ENCODE data around the gene NCK2. TPM values are rescaled to one million over a fixed set of nuclear protein-coding genes. Genes with fewer than 3 reads are reported as not detected.

NCK2 gene
- polyA plus RNA-seq, 1 of the 3 experiments (the other 2 are of a cell fraction), result 42.8 TPM

DNA sequence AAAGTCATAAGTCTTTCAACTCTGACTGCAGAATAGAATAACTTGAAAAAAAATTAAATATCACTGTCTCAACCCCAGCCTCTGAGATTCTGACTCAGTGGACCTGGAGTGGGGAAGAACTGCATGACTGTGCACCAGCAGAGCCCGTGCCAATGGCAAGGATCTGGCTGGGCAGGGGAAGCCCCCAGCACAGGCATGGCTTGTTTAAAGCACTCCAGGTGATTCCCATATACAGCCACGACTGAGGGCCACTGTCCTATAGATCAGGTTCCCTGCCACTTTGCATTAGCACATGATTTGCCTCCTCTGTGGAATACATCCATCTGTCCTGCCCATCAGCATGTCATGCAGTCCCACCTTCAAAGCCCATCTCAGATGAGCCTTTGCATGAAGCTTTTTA is 45.9 kb upstream of the NCK2 start:
- H3K9me2 ChIP-seq, result no peaks in the 10 kb centered on the region
- no peak overlapping the region for H3K27ac ChIP-seq (ENCODE audit: low read depth in 2 of 2, low read length in 1 of 2)
- ChIA-PET POLR2A (no interaction called here), CTCF (no interaction called here)
- no peaks in the 10 kb centered on the region; a peak in 1 of 4 replicates for H3K4me1 ChIP-seq (ENCODE audit: control insufficient read depth in 1 of 2, insufficient read depth in 2 of 2, low read depth in 1 of 2, low read length in 1 of 2)
- H3K36me3 ChIP-seq (replicated peaks in 1 of 2; ENCODE audit: control insufficient read depth in 1 of 2, insufficient read depth in 2 of 2, low read length in 1 of 2), result no peaks in the 10 kb centered on the region
- no peak for DNase-seq
- no peaks in the 10 kb centered on the region for H4K20me1 ChIP-seq (ENCODE audit: insufficient read depth)
- H3K4me3 ChIP-seq (ENCODE audit: low read depth in 2 of 2, low read length in 1 of 2), result no peak overlapping the region
- no peaks in the 10 kb centered on the region for H3F3A ChIP-seq (replicated peaks; ENCODE audit: insufficient read depth)
- no peaks in the 10 kb centered on the region for H3K9me3 ChIP-seq
- no peak overlapping the region for H2AFZ ChIP-seq (ENCODE audit: low read depth)
- H3K79me2 ChIP-seq (ENCODE audit: insufficient read depth), result no peaks in the 10 kb centered on the region
- H3K27me3 ChIP-seq (ENCODE audit: insufficient read depth), result no peaks in the 10 kb centered on the region
- no peak overlapping the region for H3K9ac ChIP-seq
- TF ChIP-seq CTCF (IDR thresholded peaks at IDR 0.05) (no peak), GABPA (IDR thresholded peaks at IDR 0.05; ENCODE audit: low read depth) (no peak), MXI1 (IDR thresholded peaks at IDR 0.05; ENCODE audit: low read depth, low read length) (no peak), NFIC (IDR thresholded peaks at IDR 0.05; ENCODE audit: borderline replicate concordance) (no peak), POLR2AphosphoS5 (IDR thresholded peaks at IDR 0.05; ENCODE audit: low read depth, low read length) (no peak), GATA2 (CRISPR knock-in tag; IDR thresholded peaks at IDR 0.05) (no peak), RXRA (IDR thresholded peaks at IDR 0.05; ENCODE audit: borderline replicate concordance, low read depth) (no peak), JUND (IDR thresholded peaks at IDR 0.05) (no peak), EP300 (IDR thresholded peaks at IDR 0.05; ENCODE audit: borderline replicate concordance in 1 of 2, low read depth in 1 of 2, low read length in 1 of 2) (no peak), REST (IDR thresholded peaks at IDR 0.05; ENCODE audit: low read depth, low read length) (no peak)
- TF ChIP-seq, protein P1, sequence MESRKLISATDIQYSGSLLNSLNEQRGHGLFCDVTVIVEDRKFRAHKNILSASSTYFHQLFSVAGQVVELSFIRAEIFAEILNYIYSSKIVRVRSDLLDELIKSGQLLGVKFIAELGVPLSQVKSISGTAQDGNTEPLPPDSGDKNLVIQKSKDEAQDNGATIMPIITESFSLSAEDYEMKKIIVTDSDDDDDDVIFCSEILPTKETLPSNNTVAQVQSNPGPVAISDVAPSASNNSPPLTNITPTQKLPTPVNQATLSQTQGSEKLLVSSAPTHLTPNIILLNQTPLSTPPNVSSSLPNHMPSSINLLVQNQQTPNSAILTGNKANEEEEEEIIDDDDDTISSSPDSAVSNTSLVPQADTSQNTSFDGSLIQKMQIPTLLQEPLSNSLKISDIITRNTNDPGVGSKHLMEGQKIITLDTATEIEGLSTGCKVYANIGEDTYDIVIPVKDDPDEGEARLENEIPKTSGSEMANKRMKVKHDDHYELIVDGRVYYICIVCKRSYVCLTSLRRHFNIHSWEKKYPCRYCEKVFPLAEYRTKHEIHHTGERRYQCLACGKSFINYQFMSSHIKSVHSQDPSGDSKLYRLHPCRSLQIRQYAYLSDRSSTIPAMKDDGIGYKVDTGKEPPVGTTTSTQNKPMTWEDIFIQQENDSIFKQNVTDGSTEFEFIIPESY (IDR thresholded peaks at IDR 0.05; ENCODE audit: borderline replicate concordance, low read depth), result no peak
- H3K4me2 ChIP-seq, result no peak overlapping the region
- WGBS (ENCODE audit: low lambda C conversion rate), result 0% methylated on average over 1 of the region's 2 CpGs

Measured in SK-N-SH (cell line).